Renal pelvis (tissue), 4 donors: ENCODE measurements around the gene CLN5. TPM values are rescaled to one million over a fixed set of nuclear protein-coding genes. Genes with fewer than 3 reads are reported as not detected.

Source experiments
- DNase-seq: peaks from one replicate; pipeline ENCODE4 v3.0.0-alpha.2; 2013
- polyA plus RNA-seq, 3 donors: library from polyadenylated mRNA; unstranded; fragments of 120-200 nt; gene quantifications; one replicate each; pipeline ENCODE4 v1.2.1, GENCODE V29; 2013; ENCODE audit not compliant: insufficient read length in 3 of 3

CLN5 gene
- polyA plus RNA-seq, 3 donors, result 39.8 to 50.7 (median 47.6) TPM

DNA sequence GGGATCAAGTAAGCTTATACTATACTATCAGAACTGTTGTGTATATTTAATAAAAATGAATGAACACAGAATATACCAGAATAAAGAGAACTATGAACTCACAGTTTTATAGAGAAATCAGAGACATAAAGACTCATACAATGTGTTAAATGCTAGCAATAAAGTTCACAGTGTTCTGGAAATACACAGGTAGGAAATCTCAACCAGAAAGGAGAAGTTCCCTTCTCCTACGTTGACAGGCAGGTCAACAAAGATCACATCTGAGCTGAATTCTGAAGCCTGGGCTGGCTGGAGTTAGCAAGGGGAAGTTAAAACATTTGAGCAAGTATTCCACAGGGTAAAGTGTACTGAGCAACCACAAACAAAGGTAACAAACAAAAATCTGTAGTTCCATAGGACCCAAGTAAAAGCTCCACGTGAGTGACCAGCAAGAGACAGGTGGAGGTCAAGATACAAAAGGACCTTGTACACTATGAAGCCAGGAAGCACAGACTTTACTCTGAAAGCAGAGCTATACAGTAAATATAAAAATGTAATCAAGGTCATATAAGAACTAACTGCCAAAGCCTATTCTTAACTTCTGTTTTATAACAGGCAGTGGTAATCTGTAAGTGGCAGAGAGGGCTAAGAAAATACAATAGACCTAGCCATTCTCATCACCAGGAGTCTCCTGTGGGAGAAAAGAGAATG, 22.1 kb downstream of the CLN5 start:
- DNase-seq, result no peak

DNA sequence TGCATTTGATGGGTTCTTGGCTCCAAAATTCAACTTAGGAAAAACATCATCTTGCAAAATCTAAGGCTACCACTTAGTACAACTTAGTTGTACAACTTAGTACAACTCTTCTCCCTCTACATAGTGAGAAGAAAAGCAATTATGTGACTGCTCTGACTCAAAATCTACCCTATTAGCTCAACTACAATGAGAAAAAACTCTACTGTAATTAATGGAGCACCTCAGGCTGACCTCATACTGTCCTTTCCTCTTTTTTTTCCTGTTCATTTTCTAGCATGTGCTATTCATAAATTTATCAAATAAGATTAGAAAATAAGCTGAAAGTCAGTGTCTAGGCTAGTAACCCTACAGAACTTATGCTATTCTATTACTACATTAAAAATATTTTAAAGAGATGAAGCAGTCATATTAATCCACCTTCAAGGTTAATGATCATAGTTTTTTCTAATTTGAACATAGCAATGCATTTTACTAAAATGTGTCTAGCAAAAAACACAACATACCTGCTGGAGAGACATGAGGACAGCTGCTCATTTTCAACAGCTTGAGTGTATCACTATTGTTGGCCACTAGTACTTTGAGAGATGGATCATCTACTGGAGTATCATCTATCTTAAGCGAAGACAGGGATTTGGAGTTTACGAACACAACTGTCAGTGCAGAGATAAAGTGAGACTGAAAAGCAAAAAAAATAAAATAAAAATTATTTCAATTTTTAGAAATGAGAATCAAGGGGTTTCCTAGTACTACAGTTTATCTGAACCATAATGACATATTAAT, 23.2 kb downstream of the CLN5 start:
- DNase-seq, result no peak

DNA sequence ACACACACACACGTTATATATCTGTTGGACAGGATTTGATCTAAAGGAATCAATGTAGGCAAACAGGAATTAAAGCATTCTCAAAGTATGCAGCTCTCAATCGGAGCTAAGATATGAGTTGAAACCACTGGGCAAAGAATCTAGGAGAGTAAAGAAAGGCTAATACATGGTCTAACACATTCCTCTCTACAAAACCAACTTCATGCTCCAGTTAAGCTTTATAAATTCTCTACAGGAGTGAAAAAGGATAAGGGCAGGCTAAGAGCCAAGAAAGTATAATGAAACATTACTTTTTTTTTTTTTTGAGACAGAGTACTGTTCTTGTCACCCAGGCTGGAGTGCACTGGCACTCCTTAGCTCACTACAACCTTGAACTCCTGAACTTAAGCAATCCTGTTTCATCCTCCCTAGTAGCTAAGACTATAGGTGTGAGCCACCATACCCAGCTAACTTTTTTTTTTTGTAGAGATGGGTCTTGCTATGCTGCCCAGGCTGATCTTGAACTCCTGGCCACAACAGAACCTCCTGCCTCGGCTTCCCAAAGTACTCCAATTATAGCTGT, 24.5 kb downstream of the CLN5 start:
- no peak for DNase-seq

DNA sequence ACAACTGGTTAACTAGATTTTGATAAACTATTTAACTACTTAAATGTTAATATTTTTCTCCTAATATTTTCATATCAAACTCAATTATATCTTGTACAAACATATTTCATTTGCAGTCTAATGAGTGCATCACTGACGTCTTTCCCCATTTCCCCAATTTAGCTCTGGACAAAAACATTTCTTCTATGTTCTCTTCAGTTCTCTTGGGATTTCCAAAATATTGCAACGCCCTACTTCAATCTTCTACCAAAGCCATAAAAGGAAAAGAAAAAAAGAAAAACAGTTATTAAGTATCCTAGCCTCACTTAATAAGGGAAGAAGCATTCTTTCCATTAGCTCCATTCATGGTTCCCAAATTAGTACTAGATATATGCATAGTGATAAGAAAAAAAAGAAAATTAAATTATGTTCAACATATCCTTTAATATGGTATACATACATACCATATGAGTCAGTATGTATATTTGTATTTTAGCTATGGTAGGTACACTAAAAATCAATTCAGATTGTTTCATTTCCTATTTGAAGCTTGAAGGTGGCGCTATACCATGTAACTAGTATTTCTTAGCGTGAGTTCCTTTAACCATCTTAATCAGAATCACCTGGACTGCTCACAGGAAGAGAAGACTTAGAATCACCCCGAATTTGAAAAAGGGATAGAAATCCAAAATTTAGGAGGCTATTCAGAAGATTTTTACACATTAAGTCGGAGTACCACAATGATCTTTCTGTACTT, 25.2 kb downstream of the CLN5 start:
- no peak for DNase-seq

DNA sequence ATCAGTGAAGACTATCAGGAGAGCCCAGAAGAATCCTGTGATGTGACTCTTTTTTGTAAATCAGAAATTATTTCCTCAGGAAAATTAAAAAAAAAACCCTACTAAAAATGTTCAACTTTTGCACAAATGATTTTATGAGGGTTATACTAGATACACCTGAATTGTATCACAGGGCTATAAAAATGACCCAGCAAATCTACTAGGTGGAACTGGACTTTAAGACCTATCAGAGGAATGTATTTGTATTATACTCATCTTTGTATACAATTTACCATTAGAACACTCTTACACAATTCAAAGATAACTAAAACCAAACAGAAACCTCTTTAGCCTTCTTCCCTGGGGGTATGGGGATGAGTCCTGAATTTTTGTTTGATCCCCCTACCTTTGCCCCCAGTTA, 27.9 kb downstream of the CLN5 start:
- DNase-seq, result no peak

DNA sequence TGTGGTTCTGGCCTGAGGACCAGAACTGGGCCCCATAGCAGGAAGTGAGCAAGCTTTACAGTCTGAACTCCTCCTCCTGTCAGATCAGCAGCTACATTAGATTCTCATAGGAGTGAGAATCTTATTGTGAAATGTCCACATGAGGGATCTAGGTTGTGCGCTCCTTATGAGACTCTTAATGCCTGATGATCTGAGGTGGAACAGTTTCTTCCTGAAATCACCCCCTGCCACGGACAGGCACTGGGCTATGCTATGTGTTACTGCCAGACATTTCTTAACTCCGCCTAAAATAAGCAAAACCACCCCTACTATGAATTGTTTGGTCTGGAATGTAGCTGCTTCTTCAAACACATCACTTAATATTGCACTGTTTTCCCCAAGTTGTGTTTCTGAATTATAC, 30.5 kb downstream of the CLN5 start:
- no peak for DNase-seq

DNA sequence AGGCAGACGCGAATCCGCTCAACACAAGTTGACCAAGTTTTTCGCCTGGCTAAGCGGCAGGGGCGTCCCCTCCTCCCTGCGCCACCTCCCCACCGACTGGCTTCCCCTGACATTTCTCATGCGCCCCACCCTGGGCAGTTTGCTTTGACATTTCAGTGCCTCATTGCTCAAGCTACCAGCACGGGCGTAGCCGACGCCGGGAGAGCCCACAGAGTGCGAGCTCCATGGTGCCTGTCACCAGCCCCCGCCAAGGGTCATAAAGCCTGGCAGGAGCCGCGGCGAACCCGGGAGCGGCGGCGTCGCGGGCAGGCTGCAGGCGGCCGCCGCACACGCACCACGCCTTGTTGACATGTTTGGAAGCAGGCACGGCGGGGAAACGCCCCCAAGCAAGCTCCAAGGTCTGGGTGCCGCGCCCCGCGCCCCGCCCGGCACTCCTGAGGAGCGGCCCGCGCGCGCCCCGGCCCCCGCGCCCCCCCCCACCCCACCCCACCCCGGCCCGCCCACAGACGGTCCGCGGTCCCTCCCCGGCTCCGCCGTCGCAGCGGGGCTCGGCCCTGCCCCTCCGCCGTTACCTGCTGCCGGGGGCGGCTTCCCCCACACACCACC, 34.5 kb downstream of the CLN5 start:
- DNase-seq, result peak; percentile 79

DNA sequence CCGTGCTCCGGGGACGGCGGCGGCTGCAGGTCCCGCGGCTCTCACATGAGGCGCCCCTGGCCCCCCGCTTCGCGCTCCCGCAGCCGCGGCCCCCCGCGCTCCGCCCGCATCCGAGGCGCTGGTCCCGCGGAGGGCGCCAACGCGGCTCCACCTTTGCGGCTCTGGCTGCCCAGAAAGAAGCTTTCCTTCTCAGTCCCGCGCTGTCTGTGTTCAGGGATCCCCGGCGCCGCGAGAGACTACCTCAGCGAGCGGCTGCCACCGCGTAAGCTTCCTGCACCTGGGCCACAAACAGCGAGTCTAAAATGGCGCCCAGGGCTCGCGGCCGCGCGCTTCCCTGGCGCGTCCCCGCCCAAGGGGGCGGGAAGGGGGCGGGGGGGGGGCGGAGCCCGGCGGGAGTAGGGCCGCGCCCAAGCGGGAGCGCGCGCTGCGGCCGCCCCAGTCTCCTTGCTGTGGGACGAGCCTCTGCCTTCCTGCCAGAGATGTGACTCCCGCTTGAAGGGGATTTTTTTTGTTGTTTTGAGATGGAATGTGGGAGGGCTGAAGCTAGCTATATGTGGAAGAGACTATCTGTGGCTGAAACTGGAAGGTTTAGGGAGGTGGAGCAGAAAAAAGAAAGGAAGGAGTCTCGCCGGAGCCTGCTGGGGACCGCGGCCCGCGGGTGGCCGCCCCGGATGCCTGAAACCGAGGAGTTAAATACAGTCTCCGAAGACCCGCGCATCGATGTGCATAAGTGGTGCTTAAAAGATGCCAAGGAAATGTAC, 35.2 kb downstream of the CLN5 start, which contains the start of gene FBXL3:
TSS of gene FBXL3 (minus strand) at position 299 of the 761 bp plus-strand sequence. CDS start 5,299 bp downstream, outside the sequence.
- DNase-seq, result peak; percentile 84

DNA sequence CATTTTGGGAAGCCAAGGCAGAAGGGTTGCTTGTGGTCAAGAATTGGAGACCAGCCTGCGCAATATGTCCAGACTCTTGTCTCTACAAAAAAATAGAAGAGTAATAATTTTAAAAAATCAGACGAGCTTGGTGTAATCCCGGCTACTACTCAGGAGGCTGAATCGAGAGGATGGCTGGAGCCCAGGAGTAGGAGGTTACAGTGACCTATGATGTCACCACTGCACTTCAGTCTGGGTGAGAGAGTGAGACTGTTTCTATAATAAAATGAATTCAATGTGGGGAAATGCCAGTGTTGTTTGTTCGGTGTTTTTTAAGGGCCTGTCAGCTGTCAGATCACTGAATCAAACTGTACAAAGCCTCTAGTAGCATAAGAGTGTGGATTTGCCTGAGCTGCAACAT, 36.3 kb downstream of the CLN5 start:
- DNase-seq, result no peak

DNA sequence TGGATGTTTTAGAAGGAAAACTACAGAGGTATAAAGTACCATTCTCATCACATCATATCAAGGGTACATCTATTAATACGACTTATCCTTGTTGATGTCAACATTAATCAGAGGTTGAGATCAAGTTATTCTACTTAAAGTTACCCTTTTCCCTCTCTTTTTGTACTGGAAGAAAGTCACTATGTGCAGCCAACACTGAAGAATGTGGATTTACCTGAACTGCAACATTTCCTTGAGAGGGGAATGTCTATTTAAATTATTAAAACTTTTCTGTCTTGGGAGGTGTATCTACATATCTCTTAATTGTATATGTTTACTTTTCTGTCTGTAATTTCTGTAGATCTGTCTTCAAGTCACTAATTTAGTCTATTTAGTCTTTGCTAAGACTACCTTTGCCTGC, 37.6 kb downstream of the CLN5 start:
- DNase-seq, result no peak

DNA sequence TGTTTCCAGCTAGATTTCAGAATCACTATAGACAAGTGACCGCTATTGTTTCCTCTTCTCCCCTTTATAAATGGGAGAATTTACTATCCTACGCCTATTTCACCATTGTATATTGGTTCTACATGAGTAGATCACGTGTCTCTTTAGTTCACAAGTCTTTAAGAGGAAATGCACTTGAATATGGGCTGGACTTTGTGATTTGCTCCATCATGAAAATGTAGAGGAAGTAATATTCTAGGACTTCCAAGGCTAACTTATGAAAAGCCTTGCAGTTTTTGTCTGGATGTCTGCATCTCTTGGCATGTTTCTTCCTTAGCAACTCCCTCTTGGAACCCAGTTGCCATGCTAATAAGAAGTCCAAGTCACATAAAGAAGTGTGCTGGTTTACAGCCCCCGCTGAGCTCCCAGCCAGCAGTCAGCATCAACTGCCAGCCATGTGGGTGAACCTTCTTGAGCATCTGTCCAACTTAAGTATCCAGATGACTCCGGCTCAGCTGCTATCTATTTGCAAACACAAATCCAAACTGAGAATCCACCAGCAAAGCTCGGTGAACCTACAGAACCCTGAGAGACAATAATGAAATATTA, 39.9 kb downstream of the CLN5 start:
- DNase-seq, result no peak

DNA sequence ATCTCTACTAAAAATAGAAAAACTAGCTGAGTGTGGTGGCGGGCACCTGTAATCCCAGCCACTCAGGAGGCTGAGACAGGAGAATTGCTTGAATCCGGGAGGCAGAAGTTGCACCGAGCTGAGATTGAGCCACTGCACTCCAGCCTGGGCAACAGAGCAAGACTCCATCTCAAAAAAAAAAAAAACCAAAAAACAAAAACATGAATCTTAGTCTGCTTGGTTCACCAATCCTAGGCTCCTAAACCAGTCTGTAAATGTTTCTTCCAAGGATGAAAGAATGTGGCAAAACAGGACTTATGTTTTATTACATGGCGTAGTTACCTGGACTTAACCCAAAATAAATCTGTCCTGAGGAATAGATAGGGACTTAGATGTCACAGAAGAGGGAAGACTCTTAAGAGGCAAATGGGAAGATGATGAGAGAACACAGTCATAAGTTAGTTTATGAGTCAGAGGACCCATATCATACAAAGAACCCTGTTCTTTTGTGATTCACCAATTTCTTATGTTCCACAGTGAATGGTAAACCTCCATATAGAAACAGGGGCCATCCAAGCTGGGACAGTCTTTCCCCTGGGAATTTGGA, 41.9 kb downstream of the CLN5 start:
- no peak for DNase-seq

DNA sequence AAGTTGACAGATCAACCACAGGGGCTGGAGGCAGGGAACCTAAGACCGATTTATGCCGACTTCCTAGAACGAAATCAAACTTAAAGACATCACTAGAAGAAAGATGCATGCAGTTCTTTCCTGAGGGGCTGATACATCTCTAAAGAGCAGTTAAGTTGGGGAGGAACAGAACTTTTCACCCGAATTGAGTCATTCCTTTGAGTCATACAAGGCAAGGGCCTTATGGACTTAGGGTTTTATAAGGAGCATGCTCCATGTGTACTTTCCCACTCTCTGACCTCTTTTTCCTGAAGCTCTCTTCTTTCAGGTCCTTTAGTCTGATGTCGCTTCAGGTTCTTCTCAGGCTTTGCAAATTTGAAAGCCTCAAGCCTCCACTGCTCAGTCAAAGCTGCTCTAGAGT, 43.0 kb downstream of the CLN5 start:
- DNase-seq, result no peak

DNA sequence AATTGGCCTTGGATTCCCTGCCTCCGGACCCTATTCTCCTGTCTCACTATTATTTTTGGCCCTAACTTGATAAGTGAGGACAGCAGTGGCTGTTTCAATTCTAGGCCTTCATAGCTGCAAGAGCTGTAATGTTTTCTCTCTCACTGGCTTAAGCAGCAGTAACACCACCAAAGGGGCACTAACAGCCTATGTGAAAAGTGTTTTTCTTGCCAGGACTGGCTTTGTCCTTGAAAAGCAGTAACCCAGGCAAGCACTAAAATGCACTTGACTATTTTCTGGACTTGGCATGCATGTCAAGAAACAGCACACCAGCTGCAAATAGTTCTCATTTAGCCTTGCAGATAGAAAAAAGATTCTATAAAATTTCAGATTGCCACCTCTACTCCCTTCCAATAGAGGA, 44.4 kb downstream of the CLN5 start:
- DNase-seq, result no peak

DNA sequence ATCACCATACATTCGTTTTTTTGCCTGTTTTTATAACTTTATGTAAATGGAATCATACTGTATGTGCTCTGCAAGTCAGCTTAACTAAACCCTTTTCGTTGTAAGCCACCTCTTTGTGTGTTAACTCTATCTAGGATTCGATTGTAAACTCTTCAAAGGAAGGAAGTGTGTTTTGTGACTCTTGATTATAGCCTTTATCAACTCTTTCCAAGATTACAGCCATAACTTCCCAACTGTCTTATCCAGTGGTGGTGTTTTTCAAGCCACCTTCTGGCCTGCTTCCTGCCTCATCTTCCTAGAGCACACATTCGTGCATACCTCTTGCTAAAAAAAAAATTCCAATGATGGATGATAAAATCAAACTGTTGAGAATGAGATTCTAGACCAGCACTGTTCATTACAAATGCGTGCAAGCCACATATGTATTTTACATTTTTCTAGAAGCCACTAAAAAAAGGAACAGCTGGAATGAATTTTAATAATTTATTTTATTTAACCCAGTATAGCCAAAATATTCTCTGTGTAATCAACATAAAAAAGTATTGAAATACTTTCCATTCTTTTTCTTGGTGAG, 47.1 kb downstream of the CLN5 start:
- DNase-seq, result no peak

DNA sequence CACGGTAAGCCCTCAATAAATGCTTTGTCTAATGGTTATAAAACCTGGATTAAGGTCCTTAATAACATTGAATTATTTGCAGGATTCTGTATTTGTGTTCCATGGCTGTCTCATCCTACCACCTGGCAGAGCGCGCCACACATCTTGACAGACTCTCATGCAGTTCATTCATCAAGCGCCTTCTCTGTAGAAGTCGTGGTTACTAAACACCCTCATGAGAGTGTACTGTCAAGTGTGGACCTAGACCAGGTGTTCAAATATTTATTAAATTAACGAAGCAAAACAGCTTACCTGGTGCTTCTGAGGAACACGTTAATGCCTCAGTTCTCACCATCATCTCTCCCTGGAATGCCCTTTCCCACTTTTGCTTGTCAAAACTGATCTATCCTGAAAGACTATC, 48.2 kb downstream of the CLN5 start:
- no peak for DNase-seq

DNA sequence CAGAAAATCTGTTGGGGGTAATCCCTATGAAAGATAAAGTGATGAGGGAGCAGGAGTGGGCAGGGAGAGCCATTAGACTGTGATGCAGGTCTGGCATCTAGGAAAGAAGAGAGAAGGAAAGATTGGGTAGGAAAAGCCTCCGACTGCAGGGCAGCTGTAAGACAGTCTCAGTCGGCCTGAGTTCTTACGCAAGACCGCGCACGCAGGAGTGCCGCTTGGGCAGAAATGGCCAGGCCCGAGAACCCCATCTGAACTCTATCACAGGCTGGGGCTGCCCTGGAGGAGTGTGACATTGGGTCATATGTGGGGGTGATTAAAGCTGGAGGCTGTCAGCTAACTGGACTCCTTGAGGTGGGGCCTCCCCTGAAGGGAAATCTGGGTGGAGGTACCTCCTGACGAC, 49.0 kb downstream of the CLN5 start:
- no peak for DNase-seq

DNA sequence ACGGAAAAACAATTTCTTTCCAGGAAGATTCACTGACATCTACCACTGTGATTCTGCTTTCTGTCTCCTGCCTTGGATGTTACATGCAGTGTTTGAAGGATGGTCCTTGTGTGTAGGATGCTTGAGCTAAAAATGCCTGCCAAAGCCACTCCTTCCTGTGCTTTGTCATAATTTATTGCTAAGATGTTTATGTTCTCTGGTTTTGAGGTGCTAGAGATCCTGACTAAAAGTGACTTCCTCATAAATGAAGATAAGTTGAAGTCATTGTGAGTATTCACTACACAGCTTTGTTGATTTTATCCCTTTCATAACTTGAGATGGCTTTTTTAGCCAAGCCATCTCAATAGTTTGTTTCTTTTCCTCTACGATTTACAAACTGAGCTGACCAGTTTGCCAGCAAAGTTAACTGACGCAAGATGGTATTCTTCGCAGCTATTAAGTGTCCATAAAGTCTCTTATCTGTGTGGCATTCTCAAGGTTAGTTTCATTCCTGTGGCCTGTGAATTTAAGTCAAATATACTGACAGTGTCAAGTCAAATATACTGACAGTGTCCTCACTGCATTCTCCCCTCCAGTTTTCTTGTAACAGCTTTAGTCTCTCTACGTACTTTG, 50.8 kb downstream of the CLN5 start:
- DNase-seq, result no peak

DNA sequence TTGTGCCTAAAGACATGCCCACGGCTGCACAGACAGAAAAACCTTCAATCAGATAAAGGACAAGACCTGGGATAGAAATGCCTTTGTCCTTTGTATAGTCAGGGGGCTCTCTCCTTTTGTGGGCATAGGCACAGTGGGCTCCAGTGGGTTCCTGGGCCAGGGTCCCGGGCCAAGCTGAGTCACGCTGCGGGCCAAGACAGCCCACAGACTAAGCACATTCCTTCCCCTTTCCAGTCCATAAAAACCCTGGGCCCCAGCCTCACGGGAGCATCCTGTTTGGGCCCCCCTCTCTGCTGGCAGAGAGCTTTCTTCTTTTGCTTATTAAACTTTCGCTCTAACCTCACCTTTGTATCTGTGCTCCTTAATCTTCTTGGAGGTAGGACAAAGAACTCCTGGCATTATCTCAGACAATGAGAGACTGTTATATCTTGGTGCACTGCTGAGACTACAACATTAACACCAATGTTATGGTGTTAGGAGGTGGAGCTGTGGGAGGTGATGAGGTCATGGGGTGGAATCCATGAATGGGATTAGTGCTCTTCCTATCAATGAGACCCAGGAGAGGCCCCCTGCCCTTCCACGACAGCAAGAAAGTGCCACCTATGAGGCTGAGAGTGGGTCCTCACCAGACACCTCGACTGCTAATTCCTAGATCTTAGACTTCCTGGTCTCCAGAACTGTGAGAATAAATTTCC, 55.9 kb downstream of the CLN5 start:
- DNase-seq, result no peak
